GM18505 (cell line): ENCODE measurements around the gene CERCAM.

Experiments used
- ATAC-seq: cut with Tn5 transposase; IDR thresholded peaks from one replicate; pipeline ENCODE4 v1.9.1; 2021; ENCODE audit not compliant: unreplicated experiment
- POLR2A ChIP-seq: IDR thresholded peaks from 4 replicates; pipeline ENCODE4 v1.6.1; 2011; ENCODE audit warnings: borderline replicate concordance; ENCODE audit not compliant: insufficient read depth, insufficient read length; ENCODE audit errors: extremely low read depth

CERCAM gene

DNA sequence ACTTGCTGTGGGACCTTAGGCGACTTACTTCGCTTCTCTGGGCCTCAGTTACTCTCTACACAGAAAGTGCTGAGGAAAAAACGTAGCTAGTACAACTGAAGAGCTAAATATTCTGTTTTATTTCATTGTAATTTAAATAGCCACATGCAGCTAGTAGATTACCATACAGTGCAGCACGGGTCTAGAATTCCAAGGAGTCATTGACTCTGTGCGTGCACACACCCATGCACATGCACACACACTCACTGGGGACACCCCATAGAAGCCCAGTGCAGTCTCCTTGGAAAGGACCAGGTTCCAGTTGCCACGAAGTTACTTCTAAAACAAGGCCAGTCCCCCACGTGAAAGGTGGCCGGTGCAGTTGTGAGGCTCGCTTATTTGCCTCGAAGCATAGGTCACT, 32.5 kb upstream of the CERCAM start:
- no peak for TF ChIP-seq POLR2A
- no peak for ATAC-seq

DNA sequence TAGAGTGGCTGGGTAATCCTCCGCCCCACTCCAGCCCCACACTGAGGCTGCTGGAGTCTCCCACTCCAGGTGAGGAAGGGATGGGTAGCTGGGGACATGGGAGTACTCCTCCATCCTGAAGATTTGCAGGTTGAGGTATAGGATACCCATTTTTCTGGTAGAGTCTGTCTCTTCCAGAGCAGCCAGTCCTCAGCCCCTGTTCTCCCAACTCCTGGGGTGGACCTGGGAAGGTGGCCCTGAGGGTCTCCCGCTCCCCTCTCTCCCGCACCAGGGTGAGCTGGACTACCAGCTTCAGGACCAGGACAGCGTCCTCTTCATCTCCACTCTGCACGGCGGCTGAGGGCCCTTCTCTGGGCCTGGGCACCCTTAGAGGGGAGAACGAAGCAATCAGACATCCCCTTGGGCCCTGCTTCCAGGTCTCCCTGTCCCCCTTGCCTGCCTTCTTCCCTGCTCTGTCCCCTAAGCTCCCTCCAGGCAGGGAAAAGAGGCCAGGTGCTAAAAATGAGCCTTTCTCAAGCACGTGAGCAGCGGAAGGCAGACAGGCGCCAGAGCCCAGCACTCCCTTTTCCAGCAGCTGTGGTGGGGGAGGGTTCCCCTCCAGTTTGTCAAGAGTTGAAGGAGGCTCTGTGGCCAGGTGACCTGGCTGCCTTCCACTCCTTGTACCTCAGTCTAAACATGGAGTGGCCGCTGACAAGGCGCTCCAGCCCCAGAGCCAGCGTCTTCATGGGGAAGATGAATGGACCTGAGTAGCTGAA, 31.1 kb upstream of the CERCAM start:
- ATAC-seq, result no peak

GRCh38 chr9:128390150-128390812, 30.4 kb upstream of the CERCAM start:
- TF ChIP-seq POLR2A, result no peak
- no peak for ATAC-seq

More for the DNA sequence above, 31.1 kb upstream of the CERCAM start:
- TF ChIP-seq POLR2A, result no peak

- no peak for ATAC-seq
- no peak for TF ChIP-seq POLR2A
These were observed 29.6 kb upstream of the CERCAM start for GRCh38 chr9:128390813-128391711.

- ATAC-seq, result no peak
- no peak for TF ChIP-seq POLR2A
These were observed 28.7 kb upstream of the CERCAM start for GRCh38 chr9:128391956-128392301.

GRCh38 chr9:128392302-128393144, 28.1 kb upstream of the CERCAM start:
- TF ChIP-seq POLR2A, result no peak
- ATAC-seq, result no peak

- no peak for ATAC-seq
- no peak for TF ChIP-seq POLR2A
These were observed 27.4 kb upstream of the CERCAM start for GRCh38 chr9:128393145-128393775.

DNA sequence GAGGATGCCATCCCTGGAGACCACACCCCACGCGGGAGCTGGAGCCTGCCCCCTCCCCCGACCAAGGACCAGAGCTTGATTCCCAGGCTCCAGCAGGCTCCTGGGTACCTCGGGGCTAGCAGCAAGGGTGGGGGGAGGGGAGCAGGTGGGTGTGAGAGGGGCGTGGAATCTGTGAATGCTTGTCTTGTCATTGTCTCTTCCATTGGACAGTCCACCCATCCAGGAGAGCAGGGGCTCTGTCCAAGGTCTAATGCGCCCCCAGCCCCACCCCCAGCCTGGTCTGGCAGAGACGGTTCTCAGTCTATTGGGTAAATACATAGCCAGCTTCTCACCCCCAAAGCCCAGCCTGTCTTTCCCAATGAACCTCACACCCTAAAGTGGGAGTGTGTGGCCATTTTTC, 26.7 kb upstream of the CERCAM start:
- no peak for ATAC-seq
- no peak for TF ChIP-seq POLR2A

- no peak for TF ChIP-seq POLR2A
These were observed 26.1 kb upstream of the CERCAM start for GRCh38 chr9:128394379-128395168.

GRCh38 chr9:128396970-128397613, 23.6 kb upstream of the CERCAM start:
- no peak for ATAC-seq
- no peak for TF ChIP-seq POLR2A

More at GRCh38 chr9:128394379-128395168, 26.1 kb upstream of the CERCAM start:
- ATAC-seq, result no peak

GRCh38 chr9:128397831-128398230, 22.8 kb upstream of the CERCAM start:
- TF ChIP-seq POLR2A, result no peak
- ATAC-seq, result no peak
